ENCODE data around the gene TMEM201.
"Not testable (repeated sequence)": the region's sequence is repeated elsewhere in the genome, so short reads cannot be mapped to it uniquely, and the experiment has no call there.

Gene TMEM201

GRCh38 chr1:9621032-9621431 lies 32.3 kb downstream of the TMEM201 start:
- no peak for DNase-seq (ENCODE audit: low read depth)

GRCh38 chr1:9624081-9624480 lies 35.4 kb downstream of the TMEM201 start:
- DNase-seq (ENCODE audit: low read depth) = no peak

GRCh38 chr1:9625030-9625429 lies 36.3 kb downstream of the TMEM201 start:
- DNase-seq (ENCODE audit: low read depth) = not testable (repeated sequence)

DNA sequence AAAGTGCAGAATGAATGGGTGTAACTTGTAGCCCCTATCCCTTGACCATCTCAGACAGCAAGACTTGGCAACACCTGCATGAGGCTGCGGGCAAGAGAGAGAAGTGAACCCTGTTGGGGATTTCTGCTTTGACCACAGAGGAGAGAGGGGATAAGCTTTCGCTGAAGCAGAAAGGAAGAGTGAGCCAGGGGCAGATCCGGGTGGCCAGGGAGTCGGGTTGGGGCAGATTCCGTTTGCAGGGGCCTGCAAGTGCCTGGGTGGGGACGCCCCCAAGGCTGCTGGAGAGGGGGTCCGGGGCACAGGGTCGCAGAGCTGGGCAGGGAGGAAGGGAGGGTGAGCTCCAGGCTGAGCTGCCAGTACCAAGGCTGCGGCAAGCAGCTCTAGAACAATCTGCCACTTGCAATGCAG lies 37.5 kb downstream of the TMEM201 start:
- no peak for DNase-seq (ENCODE audit: low read depth)

GRCh38 chr1:9628541-9629444 lies 40.1 kb downstream of the TMEM201 start:
- DNase-seq (ENCODE audit: low read depth) = no peak

DNA sequence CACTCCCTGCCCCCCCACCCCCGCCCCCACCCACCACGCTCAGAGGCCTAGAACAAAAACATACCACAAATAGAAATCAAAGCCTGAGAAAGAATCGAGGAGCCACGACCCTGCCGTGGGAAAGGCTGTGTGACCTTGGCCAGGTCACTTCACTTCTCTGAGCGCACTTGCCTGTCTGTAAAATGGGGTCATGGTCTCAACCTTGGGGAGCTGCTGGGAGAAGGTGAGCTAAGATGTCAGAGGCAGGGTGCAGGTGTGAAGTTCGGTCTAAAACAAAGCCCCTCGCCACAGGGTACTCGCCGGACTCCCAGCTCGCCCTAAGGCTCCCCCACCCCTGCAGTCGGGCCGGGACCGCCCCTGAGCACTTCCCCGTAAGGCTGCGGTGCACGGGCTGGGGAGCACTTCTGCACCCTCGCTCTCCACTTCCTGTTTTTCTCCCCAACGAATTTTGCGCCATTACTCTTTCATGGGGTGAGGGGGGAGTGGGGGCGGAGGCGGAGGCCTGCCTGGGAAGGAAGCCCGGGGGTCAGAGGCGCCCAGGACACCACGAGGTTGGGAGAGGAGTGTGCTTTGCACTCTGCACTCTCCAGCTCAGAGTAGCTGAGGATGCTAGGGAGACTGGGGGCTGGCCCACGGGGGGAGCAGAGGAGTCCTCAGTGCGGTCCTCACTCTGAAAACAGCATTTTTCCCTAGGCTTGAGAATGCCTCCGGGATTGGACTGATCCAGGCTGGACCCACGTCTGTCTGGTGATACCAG lies 40.9 kb downstream of the TMEM201 start:
- no peak for DNase-seq (ENCODE audit: low read depth)

GRCh38 chr1:9630331-9631111 lies 41.8 kb downstream of the TMEM201 start:
- DNase-seq (ENCODE audit: low read depth) = no peak

GRCh38 chr1:9631613-9632012 lies 42.9 kb downstream of the TMEM201 start:
- DNase-seq (ENCODE audit: low read depth) = no peak

DNA sequence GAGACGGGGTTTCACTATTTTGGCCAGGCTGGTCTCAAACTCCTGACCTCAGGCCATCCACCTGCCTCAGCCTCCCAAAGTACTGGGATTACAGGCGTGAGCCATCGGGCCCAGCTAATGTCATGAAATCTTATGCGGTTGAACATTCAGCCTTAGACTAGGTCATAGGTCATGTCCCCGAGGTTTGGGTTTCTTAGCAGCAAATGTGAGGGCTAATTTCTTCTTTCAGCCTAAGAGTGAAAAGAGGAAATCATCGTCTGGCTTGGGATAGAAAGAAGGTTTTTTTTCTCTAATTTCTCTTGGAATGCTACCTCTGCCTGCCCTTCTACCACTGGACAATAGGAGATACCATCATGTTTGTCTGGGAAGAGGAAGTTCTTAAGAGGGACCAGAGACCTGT lies 44.8 kb downstream of the TMEM201 start:
- no peak for DNase-seq (ENCODE audit: low read depth)

DNA sequence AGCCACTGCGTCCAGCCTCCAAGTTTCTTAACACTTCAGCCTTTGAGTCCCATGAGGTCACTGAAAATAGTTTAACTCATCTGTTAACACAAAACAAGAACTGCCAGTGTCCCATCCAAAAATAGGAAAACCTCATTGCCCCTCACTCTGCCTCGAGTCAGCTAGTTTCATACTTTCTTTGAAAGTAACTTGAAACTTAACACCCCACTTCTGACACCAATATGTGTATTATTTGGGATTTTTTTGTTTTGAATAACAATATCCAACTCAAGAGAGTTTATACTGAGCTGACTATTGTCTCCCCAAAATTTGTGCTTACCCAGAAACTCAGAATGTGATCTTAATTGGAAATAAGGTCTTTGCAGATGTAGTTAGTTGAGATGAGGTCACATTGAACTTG lies 45.9 kb downstream of the TMEM201 start:
- DNase-seq (ENCODE audit: low read depth) = no peak

DNA sequence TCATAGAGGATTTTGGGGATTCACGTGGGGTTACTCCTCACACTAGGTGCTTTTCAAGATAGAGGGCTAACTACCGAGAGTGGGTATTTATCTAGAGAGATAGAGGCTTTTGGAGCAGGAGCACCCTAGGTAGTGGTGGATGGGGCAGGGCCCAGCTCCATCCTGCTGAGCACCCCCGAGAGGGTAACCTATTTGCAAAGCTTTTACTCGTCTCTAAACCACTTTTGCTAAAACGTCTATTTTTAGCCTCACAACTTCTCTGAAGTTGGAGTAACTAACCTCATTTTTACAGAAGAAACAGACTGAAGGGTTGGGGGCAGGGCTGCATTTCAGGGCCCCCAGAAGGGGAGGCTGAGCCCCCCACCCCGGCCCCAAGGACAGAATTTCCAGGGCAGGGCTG lies 50.5 kb downstream of the TMEM201 start:
- DNase-seq (ENCODE audit: low read depth) = no peak

GRCh38 chr1:9643351-9644256 lies 54.9 kb downstream of the TMEM201 start:
- DNase-seq (ENCODE audit: low read depth) = no peak

DNA sequence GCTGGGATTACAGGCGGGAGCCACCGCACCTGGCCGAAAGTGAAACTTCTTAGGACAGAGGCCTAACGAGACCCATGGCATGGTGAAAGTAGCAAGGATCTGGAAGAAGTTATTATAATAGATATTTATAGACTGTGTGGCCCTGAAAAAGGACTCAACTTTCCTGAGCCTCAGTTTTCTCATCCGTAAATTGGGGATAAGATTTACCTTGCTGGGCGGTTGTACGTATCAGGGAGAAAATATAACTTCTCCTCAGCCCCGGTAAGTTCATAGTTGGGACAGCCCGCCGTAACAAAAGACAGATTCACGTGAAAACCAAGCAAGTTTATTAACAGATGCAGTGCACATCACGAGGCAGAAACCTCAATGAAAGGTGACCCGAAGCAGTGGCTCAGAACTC lies 57.3 kb downstream of the TMEM201 start:
- no peak for DNase-seq (ENCODE audit: low read depth)

GRCh38 chr1:9648171-9648570 lies 59.5 kb downstream of the TMEM201 start:
- DNase-seq (ENCODE audit: low read depth) = no peak

DNA sequence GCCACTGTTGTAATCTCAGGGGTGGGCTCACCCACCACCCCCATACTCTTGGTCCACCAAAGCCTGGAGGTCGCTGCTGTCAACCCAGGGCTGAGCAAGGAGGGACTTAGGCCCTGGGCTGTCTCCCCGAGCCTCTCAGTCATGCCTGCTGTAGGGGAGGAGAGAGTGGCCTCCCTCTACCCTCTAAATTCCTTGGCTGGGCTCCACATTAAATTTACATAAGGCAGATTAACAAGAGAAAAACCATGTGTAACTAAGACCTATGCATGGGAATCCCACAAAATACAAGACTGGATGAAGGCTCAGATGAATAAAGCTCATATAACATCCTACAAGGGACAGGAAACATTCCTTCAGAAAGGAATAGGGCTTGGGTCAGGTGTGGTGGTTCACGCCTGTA lies 61.1 kb downstream of the TMEM201 start:
- no peak for DNase-seq (ENCODE audit: low read depth)

DNA sequence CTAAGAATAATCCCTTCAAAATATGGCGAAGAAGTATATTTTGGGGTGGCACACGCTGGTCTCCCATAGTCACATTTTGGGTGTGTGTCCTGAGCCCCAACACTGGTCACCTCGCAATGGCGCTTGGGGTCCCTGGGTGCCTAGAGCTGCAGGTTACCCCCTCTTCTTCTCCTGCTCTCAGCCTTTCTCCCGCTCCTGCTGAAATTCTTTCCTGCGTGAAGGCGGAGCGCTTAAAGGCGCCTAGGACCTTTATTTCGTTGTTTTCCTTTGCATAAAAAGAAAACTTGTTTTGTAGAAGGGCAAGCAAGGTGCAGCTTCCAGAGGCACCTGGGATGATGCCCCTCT lies 62.5 kb downstream of the TMEM201 start:
- no peak for DNase-seq (ENCODE audit: low read depth)

DNA sequence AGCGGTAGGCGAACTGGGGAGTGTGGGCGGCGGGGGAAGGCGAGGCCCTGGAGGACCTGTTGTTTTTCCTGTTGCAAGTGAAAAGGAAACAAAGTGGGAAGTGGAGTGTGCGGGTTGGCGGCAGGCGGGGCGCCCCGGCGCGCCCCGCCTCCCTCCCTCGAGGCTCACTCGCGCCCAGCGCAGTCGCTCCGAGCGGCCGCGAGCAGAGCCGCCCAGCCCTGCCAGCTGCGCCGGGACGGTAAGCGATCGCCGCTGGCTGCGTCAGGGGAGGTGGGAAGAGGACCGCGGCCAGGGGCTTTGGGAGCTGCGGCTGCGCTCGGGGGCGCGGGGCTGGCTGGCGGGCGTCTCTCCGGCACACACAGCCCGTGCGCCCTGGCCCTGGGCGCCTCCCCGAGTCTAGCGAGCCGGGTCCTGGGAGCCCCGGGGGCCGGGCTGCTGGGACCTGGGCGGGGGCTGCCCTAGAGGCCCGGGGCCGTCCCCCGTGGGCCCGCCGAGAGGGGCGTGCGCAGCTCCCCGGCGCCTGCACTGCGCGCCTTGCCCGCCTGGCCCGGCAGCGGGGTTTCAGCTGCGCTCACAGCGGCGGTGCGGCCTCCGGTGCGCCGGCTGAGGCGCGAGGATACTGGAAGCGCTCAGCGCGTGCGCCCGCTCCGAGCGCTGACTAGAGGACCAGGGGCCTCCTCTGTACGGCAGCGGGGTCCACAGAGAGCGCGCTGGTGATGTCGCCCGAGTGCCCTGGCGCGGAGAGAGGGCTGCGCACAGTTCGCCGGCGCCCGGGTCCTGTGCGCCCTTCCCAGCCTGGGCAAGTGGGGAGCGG lies 63.1 kb downstream of the TMEM201 start, which contains the start of gene PIK3CD:
Gene PIK3CD, plus strand, starts transcription at position 167 of the 814 bp plus-strand sequence. CDS start 58,725 bp downstream, outside the sequence.
- no peak for DNase-seq (ENCODE audit: low read depth)

- no peak for DNase-seq (ENCODE audit: low read depth)
These were observed 63.9 kb downstream of the TMEM201 start for GRCh38 chr1:9652379-9653209.

- no peak for DNase-seq (ENCODE audit: low read depth)
These were observed 64.4 kb downstream of the TMEM201 start for GRCh38 chr1:9653210-9653490.

Measured in GM04503 (cell line).